Activated CD8-positive, alpha-beta memory T cell treated with anti-CD3 and anti-CD28 coated beads, Interleukin-2, amount 50 U/mL, for 4 hours (primary cell): ENCODE data around the gene CADM1.
"Not testable (repeated sequence)": the region's sequence is repeated elsewhere in the genome, so short reads cannot be mapped to it uniquely, and the experiment has no call there.

ENCODE experiments used
- DNase-seq: peaks from one replicate; pipeline ENCODE4 v3.0.0-alpha.2; 2020

The CADM1 gene

DNA sequence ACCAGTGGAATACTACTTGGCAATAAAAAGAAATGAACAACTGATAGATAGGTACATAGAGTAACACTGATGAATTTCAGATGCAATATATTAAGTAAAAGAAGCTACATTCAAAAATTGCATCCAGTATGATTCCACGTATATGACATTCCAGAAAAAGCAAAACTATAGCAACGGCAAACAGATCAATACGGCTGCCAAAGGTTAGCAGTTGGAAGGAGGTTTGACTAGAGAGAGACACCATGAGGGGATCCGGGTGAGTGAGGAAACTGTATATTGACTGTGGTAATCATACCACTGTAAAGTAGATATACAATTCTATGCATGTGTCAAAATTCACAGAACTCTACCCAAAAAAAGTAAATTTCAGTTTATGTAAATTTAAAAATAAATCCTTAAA is 28.7 kb downstream of the CADM1 start:
- no peak for DNase-seq

- DNase-seq = not testable (repeated sequence)
These were observed 29.9 kb downstream of the CADM1 start for GRCh38 chr11:115474306-115474705.

DNA sequence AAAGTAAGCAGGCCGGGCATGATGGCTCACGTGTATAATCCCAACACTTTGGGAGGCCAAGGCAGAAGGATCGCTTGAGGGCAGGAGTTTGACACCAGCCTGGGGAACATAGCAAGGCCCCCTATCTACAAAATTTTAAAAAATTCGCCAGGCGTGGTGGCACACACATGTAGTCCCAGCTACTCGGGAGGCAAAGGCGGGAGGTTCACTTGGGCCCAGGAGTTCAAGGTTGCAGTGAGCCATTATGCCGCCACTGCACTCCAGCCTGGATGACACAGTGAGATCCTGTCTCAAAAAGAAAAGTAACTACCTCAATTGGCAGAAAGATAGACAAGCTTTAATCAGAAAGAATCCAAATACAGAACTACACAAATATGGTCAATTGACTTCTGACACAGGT is 31.0 kb downstream of the CADM1 start:
- DNase-seq = no peak

- DNase-seq = no peak
These were observed 32.8 kb downstream of the CADM1 start for GRCh38 chr11:115471367-115471766.

DNA sequence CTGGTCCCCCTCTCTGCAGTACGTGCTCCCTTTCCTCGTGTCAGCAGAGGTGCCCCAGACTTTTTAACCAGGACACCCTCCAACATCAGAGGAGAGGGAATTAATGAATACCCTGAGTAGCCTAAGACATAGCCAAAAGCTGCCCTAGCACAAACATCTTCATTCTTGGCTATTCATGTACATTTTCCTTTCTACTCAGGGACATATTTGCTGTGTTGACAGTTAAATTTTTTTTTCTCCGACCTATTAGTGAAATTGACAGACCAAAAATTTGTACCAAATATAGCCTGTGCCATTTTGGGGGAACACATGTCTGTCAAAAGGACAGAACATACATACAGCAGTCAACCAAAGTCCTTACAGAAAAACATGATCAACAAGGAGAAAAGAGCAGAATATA is 33.3 kb downstream of the CADM1 start:
- no peak for DNase-seq

GRCh38 chr11:115469361-115469760 is 34.9 kb downstream of the CADM1 start:
- DNase-seq = no peak

GRCh38 chr11:115466122-115466521 is 38.1 kb downstream of the CADM1 start:
- no peak for DNase-seq

DNA sequence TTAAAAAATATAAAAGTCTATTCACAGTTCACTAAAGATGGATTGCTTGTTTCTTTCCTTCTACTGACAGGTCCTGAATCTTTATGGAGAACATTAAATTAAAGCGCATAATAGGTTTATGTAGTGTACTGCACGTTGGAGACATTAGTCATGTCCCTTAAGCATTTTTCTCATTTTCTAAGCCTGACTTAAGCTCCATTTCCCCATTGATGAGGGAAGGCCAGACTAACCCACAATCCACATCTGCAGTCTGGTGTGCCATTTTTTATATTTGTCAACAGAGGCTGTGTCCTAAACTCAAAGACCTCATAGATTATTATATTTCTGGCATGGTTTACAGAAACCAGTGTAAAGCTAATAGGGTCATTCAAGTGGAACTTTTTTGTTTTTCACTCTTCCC is 39.9 kb downstream of the CADM1 start:
- DNase-seq = no peak

- DNase-seq = no peak
These were observed 40.6 kb downstream of the CADM1 start for GRCh38 chr11:115463606-115464005.

DNA sequence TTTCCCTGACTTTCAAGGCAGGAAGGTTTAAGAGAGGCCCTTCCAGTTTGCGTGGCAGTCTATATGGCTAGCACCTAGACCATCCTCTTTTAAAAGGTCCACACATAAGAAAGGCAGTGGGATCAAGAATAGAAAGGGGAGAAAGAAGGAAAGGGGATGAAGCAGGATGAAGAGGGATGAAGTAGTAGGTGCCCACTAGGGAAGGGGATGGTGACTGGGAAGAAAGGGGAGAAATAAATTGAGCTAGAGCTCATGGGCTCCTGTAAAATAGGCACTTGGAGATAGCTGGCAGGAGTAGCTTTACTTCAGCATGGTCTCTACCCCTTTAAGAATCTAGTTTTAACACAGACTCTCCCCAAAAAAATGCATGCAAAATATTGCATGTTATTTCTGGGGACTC is 41.5 kb downstream of the CADM1 start:
- no peak for DNase-seq

DNA sequence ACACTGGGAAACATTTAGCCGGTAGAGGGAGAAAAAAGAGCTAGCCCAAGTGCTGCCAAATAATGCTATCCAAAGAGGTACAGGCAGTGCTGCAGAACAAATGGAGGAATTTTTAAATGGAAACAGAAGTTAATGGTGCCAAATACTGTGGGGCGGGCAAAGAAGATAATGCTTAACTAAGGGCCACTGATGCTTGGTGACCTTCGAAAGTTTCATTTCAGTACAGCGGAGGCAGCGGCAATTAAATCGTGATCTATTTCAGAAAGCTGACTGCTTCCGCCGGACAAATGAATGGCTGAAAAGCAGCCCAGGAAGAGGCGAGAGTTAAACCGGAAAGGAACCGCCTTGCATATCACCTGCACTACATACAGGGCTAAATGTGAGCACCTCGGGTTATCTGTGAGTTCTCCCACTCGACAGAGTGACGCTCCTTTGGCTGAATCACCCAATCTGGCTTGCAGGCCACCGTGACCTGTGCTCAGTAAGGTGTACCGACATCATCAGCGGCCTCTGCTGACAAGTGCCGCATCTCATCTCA is 42.1 kb downstream of the CADM1 start:
- DNase-seq = no peak

GRCh38 chr11:115460512-115460911 is 43.7 kb downstream of the CADM1 start:
- DNase-seq = no peak

DNA sequence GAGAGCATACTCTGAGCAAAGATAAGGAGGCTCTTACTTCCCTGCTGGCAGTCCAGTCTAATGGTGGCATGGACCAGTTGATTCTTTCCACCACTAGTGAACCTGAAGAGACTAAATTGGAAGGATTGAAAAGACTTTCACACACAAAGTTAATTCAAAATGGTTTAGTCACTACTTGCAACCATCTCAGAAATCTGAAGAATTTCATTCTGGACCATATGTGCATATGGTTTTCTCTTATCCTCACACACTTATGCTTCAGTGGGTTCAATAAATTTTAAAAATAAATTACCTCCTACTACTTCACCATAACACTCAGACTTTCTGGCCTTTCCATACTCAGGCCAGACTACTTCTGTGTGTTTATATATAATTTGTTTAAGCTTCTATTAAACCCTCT is 44.7 kb downstream of the CADM1 start:
- no peak for DNase-seq

GRCh38 chr11:115458877-115459276 is 45.3 kb downstream of the CADM1 start:
- DNase-seq = no peak

DNA sequence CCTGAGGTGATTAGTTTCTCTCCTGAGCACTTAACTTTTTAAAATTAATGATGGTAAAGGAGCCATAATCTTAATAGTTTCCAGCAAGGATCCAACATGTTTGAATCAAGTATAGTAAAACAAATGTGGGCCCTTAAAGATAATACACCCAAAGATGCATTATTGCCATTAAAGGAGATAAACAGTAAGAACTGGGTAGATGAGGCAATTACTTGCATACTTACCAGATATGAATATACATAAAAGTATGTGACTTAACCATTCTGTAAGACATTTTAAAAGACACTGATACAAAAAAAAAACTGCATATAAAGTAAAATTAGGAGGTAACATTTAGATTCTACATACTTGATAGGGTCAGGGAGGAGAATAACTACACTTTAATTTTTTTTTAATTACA is 48.2 kb downstream of the CADM1 start:
- DNase-seq = no peak

- DNase-seq = no peak
These were observed 48.6 kb downstream of the CADM1 start for GRCh38 chr11:115455613-115456012.

- DNase-seq = no peak
These were observed 49.7 kb downstream of the CADM1 start for GRCh38 chr11:115454525-115454924.

DNA sequence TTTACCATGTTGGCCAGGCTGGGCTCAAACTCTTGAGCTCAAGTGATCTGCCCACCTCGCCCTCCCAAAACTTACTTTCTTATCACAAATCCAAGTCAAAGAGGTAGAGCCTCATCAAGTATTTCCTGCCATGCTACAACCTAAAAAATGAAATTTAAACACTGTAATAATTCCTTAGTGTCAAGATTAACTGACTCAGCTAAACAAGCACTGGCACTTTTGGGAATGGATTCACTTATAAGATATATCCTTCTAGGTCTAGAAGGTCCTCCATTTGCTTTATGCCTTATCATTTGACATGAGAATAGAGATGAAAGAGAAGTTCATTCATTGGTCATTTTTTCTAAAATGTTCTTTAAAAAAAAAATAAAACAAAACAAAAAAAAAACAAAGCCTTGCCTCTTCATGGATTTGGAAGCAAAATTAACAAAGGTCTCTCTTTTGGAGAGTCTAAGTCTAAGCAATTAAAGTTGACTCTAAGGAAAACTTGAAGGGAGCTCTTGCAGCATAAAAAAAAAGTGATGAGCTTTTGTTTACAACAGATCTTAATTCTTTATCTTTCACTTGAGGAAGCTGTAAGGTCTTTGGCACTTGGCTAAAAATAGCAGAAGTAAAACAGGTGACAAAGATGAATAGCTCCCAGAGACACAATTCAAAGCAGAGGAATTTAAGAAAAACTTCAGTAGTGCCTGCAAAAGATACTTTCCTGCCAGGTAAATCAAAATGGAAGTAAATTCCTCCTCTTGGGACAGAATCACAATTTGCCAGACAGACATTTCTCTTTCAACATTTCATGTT is 50.3 kb downstream of the CADM1 start:
- no peak for DNase-seq

DNA sequence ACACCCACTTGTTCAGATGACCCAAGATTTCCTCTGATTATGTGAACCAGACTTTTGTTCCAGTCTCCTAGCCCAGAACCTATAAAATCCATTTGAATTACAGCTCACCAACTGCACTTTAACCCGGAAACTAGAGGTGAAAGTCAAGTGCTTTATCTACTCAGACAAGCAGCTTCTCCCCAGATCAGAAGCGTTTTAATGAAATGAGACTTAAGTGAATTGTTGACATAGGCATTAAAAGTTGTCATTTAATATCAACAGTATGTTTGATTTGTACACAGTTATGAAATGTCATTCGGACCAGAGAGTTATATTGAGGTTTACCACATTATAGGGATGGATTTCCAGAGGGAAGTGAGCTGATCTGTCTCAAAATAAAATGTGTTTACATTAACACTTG is 52.0 kb downstream of the CADM1 start:
- no peak for DNase-seq

GRCh38 chr11:115450519-115450918 is 53.7 kb downstream of the CADM1 start:
- no peak for DNase-seq

DNA sequence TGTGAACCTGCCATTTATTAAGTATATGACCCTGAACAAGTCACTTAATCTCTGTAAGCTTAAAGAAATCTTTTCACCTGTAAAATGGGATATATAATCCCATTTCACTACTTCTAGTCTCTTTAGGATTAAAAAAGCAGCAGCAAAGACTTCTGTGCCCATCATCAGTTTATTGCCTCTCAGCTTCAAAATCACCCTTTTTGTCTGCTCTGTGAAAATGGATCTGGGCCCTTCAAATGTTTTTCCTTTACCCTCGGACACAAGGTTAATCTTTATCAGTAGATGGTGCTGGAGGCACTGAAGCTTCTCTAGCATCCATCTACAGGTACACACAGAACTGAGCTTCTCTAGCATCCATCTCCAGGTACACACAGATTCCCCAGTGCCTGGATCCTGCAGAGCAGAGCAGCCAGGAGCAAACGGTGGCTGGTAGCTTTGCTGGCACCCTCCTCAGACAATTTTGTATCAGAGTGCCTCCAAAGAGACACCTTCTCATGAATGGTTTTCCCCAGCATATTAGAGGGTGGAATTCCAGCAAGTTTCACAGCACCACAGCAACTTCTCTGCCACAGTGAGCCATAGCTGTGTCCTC is 56.8 kb downstream of the CADM1 start:
- no peak for DNase-seq

DNA sequence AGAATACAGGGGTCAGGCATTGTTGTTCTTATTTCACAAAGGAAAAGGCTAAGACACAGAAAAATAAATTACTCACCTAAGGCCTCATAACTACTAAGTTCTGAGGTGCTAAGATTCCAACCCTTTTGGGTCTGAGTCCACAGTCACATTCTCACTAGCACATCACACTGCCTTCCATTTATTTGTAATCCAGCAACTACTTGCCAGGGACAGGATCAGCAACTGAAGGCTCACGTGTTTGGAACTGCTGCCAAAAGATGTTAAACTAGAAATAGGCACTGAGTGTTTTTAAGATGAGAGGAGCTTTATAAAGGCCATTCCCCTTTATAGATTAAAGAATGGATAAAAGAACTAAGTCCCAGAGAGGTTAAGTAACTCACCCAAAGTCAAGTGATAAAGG is 58.0 kb downstream of the CADM1 start:
- DNase-seq = no peak

GRCh38 chr11:115444542-115444941 is 59.7 kb downstream of the CADM1 start:
- no peak for DNase-seq

- no peak for DNase-seq
These were observed 64.2 kb downstream of the CADM1 start for GRCh38 chr11:115439969-115440540.
